Mucosa of rectum (tissue), 2 donors: Measurements from ENCODE around the gene ITGB5.

Experiments used
- H3K27ac ChIP-seq, 2 donors: one replicate each; pipeline ENCODE4 v1.7.0; 2013; ENCODE audit warnings: inconsistent platforms in 2 of 2, low read depth in 2 of 2, low read length in 2 of 2
- H3K27me3 ChIP-seq, 2 donors: one replicate each; pipeline ENCODE4 v1.7.0; 2013; ENCODE audit warnings: low read length in 2 of 2; ENCODE audit not compliant: control insufficient read depth in 2 of 2, insufficient read depth in 2 of 2
- H3K36me3 ChIP-seq, 2 donors: one replicate each; pipeline ENCODE4 v1.7.0; 2013; ENCODE audit warnings: low read length in 2 of 2; ENCODE audit not compliant: control insufficient read depth in 2 of 2, insufficient read depth in 2 of 2
- H3K4me1 ChIP-seq, 2 donors: one replicate each; pipeline ENCODE4 v1.7.0; 2013; ENCODE audit warnings: low read length in 2 of 2, mild to moderate bottlenecking in 1 of 2; ENCODE audit not compliant: control insufficient read depth in 2 of 2, insufficient read depth in 2 of 2
- H3K4me3 ChIP-seq, 2 donors: one replicate each; pipeline ENCODE4 v1.7.0; 2013; ENCODE audit warnings: low read length in 2 of 2
- H3K9ac ChIP-seq, 2 donors: one replicate each; pipeline ENCODE4 v1.7.0; 2013; ENCODE audit warnings: low read length in 2 of 2, low read depth in 1 of 2, mild to moderate bottlenecking in 1 of 2
- H3K9me3 ChIP-seq, 2 donors: one replicate each; pipeline ENCODE4 v1.7.0; 2013; ENCODE audit warnings: low read length in 2 of 2; ENCODE audit not compliant: control insufficient read depth in 2 of 2
- donor health status: healthy.
- donor health status: Normal muscosa, but diverticular disease.

Gene ITGB5

GRCh38 chr3:124848300-124848699 lies 38.9 kb downstream of the ITGB5 start:
- Histone ChIP-seq H3K9me3 (no peaks in the 10 kb centered on the region), H3K4me3 (no peak overlapping the region), H3K9ac (no peak overlapping the region), H3K27me3 (no peaks in the 10 kb centered on the region), H3K4me1 (peaks cover 13 to 16% of the 10 kb centered on the region in 2 donors), H3K36me3 (peaks cover 9 to 11% of the 10 kb centered on the region in 2 donors), H3K27ac (no peak overlapping the region)

GRCh38 chr3:124847863-124848262 lies 39.3 kb downstream of the ITGB5 start:
- no peaks in the 10 kb centered on the region for H3K27me3 ChIP-seq
- H3K4me1 ChIP-seq = peaks cover 13 to 16% of the 10 kb centered on the region in 2 donors
- H3K27ac ChIP-seq = no peak overlapping the region
- peaks cover 9 to 11% of the 10 kb centered on the region in 2 donors for H3K36me3 ChIP-seq
- no peaks in the 10 kb centered on the region for H3K9me3 ChIP-seq
- H3K9ac ChIP-seq = no peak overlapping the region
- no peak overlapping the region for H3K4me3 ChIP-seq

GRCh38 chr3:124847051-124847450 lies 40.1 kb downstream of the ITGB5 start:
- Histone ChIP-seq H3K9ac (no peak overlapping the region), H3K27me3 (no peaks in the 10 kb centered on the region), H3K9me3 (no peaks in the 10 kb centered on the region), H3K27ac (no peak overlapping the region), H3K36me3 (peaks cover 9 to 11% of the 10 kb centered on the region in 2 donors), H3K4me3 (no peak overlapping the region), H3K4me1 (peaks cover 13 to 16% of the 10 kb centered on the region in 2 donors)

GRCh38 chr3:124846189-124846588 lies 41.0 kb downstream of the ITGB5 start:
- H3K4me1 ChIP-seq = peaks cover 13 to 16% of the 10 kb centered on the region in 2 donors
- no peak overlapping the region for H3K9ac ChIP-seq
- peak overlapping the region; percentile 69 to 81 for H3K27ac ChIP-seq
- no peaks in the 10 kb centered on the region for H3K27me3 ChIP-seq
- H3K36me3 ChIP-seq = peaks cover 13 to 17% of the 10 kb centered on the region in 2 donors
- H3K9me3 ChIP-seq = no peaks in the 10 kb centered on the region
- no peak overlapping the region for H3K4me3 ChIP-seq

GRCh38 chr3:124845406-124845805 lies 41.8 kb downstream of the ITGB5 start:
- Histone ChIP-seq H3K9me3 (no peaks in the 10 kb centered on the region), H3K36me3 (peaks cover 16 to 17% of the 10 kb centered on the region in 2 donors), H3K27ac (peak overlapping the region; percentile 69 to 81), H3K27me3 (no peaks in the 10 kb centered on the region), H3K4me1 (peaks cover 13 to 16% of the 10 kb centered on the region in 2 donors), H3K9ac (peak overlapping the region in 1 of 2 donors; percentile 38), H3K4me3 (no peak overlapping the region)

DNA sequence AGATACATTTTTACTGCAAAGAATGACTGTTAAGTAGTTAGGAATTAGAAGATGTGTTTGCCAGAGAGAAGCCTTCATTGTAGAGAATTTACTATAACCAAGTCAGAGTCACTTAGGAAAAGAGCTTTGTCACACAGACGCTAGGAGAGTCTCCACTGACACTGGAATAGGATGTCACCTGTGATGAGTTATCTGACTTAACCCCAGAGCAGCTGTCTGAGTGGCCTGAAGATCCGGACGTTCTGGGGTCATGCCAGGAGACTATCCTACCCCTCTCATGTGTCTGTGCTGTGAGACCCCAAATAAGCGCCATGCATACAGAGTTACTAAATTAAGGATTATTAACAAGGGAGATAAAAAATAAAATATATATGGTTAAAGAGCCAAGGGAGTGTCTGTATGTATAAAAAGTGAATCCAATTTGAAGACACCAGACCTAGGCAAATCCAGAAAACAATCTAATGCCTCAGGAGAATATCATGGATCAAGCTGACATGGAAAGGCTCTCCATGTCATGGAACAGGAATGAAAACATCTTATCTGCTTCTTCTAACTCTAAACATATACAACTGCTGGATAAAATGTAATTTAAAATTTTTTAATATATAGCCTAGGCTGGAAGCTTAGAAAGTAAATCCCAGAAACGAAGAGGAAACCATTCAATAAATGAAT lies 43.5 kb downstream of the ITGB5 start:
- Histone ChIP-seq H3K36me3 (peaks cover 16 to 17% of the 10 kb centered on the region in 2 donors), H3K27me3 (no peaks in the 10 kb centered on the region), H3K27ac (no peak overlapping the region), H3K9me3 (no peaks in the 10 kb centered on the region), H3K9ac (no peak overlapping the region), H3K4me1 (peaks cover 13 to 16% of the 10 kb centered on the region in 2 donors), H3K4me3 (no peak overlapping the region)

DNA sequence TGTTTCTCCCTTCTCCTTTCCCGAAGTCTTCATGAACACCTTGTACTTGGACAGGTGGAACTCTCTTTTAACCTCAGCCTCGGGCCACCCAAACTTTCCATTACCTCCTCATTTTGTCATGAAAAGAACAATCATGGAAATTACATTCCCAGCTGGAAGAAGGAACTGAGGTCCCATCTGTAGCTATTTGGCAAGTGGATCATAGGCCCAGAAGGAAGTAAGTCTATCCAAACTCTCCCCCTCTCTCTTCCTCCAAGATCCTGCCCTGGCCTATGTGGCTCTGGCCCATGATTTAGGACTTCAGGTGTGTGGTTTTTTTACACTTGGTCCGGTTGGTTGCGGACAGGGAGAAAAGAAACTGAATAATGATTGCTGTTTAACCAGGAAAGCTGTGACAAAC lies 44.1 kb downstream of the ITGB5 start:
- no peak overlapping the region for H3K27ac ChIP-seq
- H3K27me3 ChIP-seq = no peaks in the 10 kb centered on the region
- H3K9me3 ChIP-seq = no peaks in the 10 kb centered on the region
- peaks cover 14% of the 10 kb centered on the region in 2 donors for H3K36me3 ChIP-seq
- H3K4me1 ChIP-seq = peaks cover 13 to 18% of the 10 kb centered on the region in 2 donors
- no peak overlapping the region for H3K9ac ChIP-seq
- no peak overlapping the region for H3K4me3 ChIP-seq

- H3K4me1 ChIP-seq = peaks cover 27 to 33% of the 10 kb centered on the region in 2 donors
- H3K27me3 ChIP-seq = no peaks in the 10 kb centered on the region
- H3K9ac ChIP-seq = no peak overlapping the region
- H3K9me3 ChIP-seq = no peaks in the 10 kb centered on the region
- H3K4me3 ChIP-seq = no peak overlapping the region
- peaks cover 5 to 7% of the 10 kb centered on the region in 2 donors for H3K36me3 ChIP-seq
- no peak overlapping the region for H3K27ac ChIP-seq
Measured at GRCh38 chr3:124841517-124841916, 45.6 kb downstream of the ITGB5 start.

- Histone ChIP-seq H3K27ac (no peak overlapping the region), H3K27me3 (no peaks in the 10 kb centered on the region), H3K4me3 (no peak overlapping the region), H3K9ac (no peak overlapping the region), H3K36me3 (peaks cover 5 to 7% of the 10 kb centered on the region in 2 donors), H3K9me3 (no peaks in the 10 kb centered on the region), H3K4me1 (peaks cover 28 to 37% of the 10 kb centered on the region in 2 donors)
Measured at GRCh38 chr3:124840331-124840730, 46.8 kb downstream of the ITGB5 start.

GRCh38 chr3:124839896-124840295 lies 47.3 kb downstream of the ITGB5 start:
- Histone ChIP-seq H3K4me1 (peaks cover 28 to 37% of the 10 kb centered on the region in 2 donors), H3K27me3 (no peaks in the 10 kb centered on the region), H3K36me3 (peaks cover 5 to 7% of the 10 kb centered on the region in 2 donors), H3K4me3 (no peak overlapping the region), H3K27ac (no peak overlapping the region), H3K9ac (no peak overlapping the region), H3K9me3 (no peaks in the 10 kb centered on the region)
